Measurements from ENCODE around the gene RGL2.

- TF ChIP-seq EP300 (IDR thresholded peaks at IDR 0.05) = no peak
- no peak for TF ChIP-seq POLR2A (IDR thresholded peaks at IDR 0.05)
- TF ChIP-seq, protein P1, sequence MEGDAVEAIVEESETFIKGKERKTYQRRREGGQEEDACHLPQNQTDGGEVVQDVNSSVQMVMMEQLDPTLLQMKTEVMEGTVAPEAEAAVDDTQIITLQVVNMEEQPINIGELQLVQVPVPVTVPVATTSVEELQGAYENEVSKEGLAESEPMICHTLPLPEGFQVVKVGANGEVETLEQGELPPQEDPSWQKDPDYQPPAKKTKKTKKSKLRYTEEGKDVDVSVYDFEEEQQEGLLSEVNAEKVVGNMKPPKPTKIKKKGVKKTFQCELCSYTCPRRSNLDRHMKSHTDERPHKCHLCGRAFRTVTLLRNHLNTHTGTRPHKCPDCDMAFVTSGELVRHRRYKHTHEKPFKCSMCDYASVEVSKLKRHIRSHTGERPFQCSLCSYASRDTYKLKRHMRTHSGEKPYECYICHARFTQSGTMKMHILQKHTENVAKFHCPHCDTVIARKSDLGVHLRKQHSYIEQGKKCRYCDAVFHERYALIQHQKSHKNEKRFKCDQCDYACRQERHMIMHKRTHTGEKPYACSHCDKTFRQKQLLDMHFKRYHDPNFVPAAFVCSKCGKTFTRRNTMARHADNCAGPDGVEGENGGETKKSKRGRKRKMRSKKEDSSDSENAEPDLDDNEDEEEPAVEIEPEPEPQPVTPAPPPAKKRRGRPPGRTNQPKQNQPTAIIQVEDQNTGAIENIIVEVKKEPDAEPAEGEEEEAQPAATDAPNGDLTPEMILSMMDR (IDR thresholded peaks at IDR 0.05) = no peak
Observed at GRCh38 chr6:33289784-33290315, 8.9 kb downstream of the RGL2 start.
